Measurements from ENCODE around the gene SNIP1. TPM values are rescaled to one million over a fixed set of nuclear protein-coding genes. Genes with fewer than 3 reads are reported as not detected.
"Not testable (repeated sequence)": the region's sequence is repeated elsewhere in the genome, so short reads cannot be mapped to it uniquely, and the experiment has no call there.

SNIP1 gene
- total RNA-seq, 1 donor from 2014 or later = 11.7 TPM

DNA sequence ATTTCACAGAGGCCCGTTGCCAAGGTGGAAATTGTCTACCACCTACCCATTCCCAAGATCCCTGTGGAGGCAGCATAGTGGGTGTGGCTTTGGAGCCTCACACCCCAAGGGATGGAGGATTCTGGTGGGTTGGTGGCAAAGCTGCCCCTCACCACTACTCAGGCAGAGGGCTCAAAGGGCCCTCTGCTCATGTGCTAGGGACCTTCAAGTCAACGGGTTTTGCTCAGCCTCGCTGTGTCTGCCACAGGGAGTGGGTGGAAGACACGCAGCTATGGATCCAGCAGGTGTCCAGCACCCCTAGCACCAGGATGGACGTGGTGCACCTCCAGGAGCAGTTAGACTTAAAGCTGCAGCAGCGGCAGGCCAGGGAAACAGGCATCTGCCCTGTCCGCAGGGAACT is 5.0 kb upstream of the SNIP1 start:
- no peak for DNase-seq

DNA sequence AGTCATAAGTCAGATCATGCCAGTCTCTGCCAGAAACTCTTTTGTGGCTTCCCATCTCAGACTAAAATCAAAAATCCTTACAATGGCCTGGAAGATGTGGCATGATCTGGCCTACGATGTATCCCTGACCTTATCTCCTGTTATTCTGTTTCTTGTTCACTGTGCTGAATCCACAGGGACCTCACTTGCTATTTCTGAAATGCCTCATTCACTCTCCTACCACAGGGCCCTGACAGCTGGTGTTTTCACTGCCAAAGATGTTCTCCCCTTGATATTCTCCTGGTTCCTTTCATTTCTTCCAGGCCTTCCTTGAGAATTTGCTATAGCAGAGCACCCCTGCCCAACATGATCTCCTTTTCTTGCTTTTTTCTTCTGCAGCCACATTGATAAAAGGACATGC is 4.3 kb upstream of the SNIP1 start:
- DNase-seq = no peak

DNA sequence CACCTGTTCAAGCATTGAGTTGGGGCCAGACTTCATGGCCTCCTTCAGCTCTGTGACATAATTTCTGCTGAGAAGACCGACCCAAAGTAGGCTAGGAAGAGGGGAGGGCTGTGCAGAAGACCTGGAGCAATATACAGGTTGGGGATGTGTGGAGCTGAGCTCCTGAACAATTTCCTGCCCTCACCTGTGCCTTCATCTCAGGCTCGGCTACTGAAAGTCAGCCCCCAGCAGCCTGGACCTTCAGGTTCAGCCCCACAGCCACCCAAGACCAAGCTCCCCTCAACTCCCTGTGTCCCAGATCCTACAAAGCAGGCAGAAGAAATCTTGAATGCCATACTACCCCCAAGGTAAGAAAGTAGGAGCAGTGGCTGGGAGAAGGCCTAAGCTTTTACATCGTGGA is 3.3 kb upstream of the SNIP1 start:
- no peak for DNase-seq

DNA sequence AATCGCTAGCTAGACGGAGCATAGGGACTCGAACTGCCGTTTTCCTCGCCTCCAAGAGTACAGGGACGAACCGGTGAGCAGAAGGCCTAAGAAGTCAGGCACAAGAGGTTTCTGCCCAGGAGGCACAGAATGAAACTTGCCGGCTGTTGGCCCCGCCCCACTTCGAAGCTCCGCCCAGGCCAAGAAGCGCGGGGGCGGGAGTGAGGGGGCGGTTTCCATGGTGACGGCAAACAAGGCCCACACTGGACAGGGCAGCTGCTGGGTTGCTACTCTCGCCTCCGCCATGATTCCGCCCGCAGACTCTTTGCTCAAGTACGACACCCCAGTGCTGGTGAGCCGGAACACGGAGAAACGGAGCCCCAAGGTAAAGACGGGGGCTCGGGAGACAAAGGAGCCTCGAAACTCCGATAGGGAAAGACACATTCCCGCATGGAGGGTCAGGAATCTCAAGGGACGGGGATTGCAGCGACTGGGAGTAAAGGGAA is 2.7 kb upstream of the SNIP1 start, which contains the start of gene DNALI1:
DNALI1 (plus strand) TSS at position 229 of the 485 bp plus-strand sequence; CDS start at position 284, 55 bp downstream.
- peak; percentile 94 for DNase-seq

DNA sequence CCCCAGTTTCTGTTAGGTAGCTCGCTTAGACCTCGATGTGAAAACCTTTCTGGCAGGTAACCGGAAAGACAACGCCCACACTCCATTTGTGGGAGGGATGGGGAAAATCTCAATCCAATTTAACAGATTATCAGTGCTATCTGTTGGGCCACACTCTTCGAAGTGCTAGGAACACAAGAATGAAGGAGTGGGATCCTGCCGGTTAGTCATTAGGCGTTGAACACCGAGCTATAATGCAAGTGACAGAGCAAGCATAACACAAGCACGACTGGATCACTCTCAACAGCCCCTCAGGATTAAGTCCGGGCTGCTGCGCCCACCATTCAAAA is 531 bp downstream of the SNIP1 start:
- no peak for DNase-seq

DNA sequence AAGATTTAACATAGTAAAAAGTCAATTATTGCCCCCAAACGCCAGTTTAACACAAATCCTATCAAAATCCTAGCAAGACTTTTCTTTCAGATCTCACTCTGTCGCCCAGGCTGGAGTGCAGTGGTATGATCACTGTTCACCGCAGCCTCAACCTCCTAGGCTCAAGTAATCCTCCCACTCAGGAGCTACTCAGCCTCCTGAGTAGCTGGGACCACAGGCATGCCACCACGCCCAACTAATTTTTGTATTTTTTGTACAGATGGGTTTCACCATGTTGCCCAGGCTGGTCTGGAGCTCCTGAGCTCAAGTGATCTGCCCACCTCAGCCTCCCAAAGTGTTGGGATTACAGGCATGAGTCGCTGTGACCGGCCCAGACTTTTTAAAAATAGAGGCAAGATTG is 4.8 kb downstream of the SNIP1 start:
- DNase-seq = no peak

DNA sequence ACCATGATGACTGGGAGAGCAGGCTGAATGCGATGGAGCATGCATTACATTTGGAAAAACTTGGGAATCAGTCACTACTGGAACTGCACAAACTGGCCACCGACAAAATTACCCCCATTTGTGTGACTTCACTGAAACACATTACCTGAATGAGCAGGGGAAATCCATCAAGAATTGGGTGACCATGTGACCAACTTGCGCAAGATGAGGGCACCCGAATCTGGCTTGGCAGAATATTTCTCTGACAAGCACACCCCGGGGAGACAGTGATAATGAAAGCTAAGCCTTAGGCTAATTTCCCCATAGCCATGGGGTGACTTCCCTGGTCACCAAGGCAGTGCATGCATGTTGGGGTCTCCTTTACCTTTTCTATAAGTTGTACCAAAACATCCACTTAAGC is 9.1 kb downstream of the SNIP1 start:
- no peak for DNase-seq

DNA sequence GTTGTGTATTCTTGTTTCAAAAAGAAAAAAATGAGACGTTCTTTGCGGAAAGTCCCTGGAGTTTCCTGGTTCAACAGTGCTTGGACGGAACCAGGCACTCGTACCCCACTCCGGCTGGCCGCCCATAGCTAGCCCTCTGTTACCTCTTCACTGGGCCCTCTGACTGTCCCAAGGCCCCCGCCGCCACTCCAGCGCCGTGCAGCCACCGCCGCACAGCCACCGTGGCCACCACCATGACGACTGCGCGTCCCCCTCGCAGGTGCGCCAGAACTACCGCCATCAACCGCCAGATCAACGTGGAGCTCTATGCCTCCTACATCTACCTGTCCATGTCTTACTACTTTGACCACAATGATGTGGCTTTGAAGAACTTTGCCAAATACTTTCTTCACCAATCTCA is 9.6 kb downstream of the SNIP1 start:
- DNase-seq = no peak

DNA sequence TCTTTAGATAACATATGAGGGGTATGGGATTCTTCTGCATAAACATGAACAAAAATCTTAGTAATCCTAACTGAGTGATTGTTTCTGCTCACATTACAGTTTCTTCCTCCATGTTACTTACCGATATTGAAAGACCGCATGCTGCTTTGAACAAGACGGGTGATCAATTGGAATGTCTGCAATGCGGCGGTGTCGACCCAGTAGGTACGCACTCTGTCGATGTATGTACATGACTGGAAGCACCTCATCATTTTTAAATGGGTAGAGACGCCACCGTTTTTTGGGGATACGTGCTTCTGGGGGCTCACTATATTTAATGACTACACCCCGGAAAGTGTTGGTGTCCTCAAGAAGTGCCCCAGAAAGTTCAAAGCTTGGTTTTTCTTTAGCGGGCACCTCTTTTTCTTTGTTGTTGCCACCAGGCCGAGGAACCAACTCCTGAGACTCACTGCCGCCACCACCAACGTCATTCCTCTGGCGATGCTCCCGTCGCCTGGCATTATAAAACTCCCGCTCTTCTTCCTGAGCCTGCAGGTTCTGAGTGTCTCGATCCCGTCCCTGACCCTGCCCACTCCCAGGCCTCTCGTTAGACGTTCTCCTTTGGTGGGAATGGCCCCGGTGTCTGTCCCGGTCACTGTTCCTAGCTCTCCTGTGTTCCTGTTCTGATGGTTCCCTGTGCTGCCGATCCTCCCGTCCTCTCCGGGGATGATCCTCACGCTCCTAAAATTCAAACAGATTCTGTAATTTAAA is 13.9 kb downstream of the SNIP1 start:
- no peak for DNase-seq

DNA sequence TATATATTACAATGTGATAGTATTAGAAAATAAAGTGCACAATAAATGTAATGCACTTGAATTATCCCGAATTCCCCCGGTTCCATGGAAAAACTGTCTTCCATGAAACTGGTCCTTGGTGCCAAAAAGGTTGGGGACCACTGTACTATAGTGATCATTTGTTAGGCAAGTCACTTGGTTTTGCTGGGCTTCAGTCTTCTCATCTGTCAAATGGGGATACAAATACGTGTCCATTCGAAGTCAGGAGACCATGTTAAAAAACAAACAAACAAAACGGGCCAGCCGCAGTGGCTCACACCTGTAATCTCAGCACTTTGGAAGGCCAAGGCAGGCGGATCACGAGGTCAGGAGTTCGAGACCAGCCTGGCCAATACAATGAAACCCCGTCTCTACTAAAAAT is 14.9 kb downstream of the SNIP1 start:
- DNase-seq = not testable (repeated sequence)

DNA sequence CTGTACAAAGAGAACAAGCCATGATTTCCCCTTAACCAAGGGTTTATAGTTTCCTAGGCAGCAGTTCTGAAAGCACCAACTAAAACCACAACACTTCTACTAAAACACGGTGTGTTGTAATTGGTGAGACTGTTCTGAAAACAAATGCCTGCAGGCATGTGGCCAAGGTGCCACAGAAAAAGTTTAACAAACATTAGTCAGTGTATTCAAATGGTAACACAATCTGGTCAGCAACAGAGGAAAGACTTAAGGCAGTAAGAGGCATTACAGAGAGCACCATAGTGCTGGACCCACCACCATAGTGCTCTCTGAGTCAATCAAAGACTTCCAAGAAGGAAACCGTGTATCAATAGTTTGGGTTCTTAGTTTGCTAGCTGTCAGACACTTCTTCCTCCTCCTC is 16.7 kb downstream of the SNIP1 start:
- DNase-seq = no peak

DNA sequence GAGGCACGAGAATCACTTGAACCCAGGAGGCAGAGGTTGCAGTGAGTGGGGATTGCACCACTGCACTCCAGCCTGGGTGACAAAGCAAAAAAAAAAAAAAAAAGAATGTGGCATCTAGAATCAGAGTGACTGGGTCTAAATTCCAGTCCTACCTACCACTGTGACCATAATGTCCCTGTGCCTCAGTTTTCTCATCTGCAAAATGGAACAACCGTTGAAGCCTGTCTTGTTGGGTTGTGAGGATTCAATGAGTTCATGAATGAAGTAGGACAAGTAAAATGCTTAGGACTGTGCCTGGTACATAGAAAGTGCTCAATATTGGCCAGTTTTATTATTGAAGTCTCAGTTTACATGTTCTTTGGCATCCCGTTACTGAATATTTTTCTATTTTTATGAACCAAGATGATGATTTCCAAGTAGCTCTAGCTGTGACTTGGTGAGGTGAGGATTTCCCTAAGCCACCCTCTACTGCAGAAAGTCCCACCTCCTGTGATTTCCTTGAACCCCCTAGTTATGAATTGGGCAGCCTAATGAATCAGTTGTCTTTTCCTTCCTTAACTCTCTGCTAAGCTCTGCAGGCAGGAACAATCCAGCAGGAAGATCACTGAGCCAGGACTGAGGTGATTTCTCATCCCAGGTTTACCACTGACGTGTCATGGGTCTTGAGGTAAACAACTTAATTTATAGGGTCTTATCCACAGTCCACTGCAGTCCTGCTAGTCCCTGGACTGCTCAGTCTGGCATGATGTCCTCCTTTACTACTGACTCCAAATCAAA is 20.6 kb downstream of the SNIP1 start:
- DNase-seq = no peak

DNA sequence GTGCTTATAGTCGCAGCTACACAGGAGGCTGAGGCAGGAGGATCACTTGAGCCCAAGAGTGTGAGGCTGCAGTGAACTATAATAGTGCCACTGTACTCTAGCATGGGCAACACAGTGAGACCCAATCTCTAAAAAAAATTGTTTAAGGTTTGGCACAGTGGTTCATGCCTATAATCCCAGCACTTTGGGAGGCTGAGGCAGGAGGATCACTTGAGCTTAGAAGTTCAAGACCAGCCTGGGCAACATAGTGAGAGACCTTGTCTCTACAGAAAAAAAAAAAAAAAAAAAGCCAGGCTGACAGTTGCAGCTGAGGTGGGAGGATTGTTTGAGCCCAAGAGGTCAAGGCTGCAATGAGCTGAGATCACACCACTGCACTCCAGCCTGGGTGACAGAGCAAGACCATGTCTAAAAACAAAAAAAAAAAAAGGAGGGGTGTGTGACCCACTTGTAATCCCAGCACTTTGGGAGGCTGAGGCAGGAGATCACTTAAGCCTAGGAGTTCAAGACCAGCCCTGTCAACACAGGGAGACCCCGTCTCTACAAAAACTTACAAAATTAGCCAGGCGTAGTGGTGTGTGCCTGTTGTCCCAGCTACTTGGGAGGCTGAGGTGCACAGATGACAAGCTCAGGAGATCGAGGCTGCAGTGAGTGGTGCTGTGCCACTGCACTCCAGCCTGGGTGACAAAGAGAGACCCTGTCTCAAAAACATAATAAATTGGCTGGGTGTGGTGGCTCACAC is 21.5 kb downstream of the SNIP1 start:
- DNase-seq = not testable (repeated sequence)

DNA sequence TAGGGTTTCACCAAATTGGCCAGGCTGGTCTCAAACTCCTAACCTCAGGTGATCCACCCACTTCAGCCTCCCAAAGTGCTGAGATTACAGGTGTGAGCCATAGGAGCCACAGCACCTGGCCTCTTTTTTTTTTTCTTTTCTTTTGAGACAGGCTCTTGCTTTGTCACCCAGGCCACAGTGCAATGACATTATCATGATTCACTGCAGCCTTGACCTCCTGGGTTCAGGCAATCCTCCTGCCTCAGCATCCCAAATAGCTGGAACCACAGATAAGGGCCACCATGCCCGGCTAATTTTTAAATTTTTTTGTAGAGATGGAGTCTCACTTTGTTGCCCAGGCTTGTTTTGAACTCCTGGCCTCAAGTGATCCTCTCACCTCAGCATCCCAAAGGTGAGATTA is 24.2 kb downstream of the SNIP1 start:
- not testable (repeated sequence) for DNase-seq

DNA sequence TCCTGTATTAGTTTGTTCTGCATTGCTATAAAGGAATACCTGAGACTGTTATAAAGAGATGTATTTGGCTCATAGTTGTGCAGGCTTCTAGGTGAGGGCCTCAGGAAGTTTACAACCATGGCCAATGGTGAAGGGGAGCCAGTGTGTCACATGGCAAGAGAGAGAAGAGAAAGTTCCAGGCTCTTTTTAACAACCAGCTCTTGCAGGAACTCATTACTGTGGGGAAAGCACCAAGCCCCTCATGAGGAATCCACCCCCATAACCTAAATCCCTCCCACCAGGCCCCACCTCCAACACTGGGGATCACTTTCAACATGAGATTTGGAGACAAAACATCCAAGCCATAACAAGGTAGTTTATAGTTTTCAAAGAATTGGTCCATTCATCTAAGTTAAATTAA is 34.5 kb downstream of the SNIP1 start:
- no peak for DNase-seq

DNA sequence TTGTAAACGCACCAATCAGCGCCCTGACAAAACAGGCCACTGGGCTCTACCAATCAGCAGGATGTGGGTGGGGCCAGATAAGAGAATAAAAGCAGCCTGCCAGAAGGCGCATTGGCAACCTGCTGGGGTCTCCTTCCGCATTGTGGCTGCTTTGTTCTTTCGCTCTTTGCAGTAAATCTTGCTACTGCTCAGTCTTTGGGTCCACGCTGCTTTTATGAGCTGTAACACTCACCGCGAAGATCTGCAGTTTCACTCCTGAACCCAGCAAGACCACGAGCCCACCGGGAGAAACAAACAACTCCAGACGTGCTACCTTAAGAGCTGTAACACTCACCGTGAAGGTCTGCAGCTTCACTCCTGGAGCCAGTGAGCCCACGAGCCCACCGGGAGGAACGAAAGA is 35.2 kb downstream of the SNIP1 start:
- DNase-seq = not testable (repeated sequence)

DNA sequence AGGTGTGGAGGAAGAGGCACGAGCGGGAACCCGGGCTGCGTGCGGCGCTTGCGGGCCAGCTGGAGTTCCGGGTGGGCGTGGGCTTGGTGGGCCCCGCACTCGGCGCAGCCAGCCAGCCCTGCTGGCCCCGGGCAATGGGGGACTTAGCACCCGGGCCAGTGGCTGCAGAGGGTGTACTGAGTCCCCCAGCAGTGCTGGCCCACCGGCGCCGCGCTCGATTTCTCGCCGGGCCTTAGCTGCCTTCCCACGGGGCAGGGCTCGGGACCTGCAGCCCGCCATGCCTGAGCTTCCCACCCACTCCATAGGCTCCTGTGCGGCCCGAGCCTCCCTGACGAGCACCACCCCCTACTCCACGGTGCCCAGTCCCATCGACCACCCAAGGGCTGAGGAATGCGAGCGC is 35.9 kb downstream of the SNIP1 start:
- not testable (repeated sequence) for DNase-seq

DNA sequence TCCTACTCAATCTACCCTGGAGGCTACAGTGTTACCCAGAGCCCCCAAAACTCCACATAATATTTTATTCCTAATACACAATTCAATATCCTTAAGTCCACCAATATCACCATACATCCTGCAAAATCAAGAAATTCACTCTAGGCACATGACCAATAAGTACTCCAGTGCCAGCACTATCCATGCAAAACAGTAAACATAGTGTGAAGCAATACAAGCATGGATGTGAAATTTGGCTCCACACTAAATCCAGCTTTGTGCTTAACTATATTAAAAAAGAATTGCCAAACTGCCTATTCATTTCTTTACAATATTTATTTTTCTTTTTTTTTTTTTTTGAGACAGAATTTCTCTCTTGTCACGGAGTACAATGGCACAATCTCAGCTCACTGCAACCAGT is 36.5 kb downstream of the SNIP1 start:
- DNase-seq = no peak

DNA sequence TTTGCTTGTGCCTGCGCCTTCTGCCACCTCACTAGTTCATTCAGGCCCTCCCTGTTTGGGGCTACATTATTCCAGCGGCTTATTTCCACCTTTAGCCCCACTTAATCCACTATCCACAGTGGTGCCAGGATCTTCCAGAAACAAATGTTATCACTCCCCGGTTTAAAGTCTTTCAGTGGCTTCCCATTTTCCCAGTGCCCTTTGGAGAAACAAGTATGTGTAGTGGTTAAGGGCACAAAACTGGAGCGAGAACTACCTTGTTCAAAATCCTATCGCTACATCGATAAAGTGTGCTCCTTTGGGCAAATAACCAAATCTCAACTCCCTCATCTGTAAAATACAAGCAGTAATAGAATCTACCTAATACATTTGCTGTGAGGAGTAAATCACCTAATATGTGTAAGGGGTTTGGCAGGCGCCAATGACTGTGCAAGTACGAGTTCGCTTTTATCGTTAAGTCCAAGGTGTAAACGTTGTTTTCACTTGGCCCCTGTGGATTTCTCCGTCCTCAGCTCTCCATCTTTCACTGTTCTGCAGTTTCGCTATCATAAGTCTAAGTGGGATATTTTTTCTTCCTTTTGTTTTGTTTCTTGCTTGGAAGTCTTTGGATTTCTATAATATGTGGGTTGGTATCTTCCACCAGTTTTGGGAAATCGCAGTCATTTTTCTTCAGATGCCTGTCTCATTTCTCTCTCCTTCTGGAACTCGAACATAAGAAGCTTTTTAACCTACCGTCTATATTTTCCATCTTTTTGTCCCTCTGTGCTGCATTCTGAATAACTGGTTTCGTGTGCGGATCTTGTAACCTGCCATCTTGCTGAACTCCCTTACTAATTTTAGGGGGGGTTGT is 38.7 kb downstream of the SNIP1 start:
- DNase-seq = no peak

DNA sequence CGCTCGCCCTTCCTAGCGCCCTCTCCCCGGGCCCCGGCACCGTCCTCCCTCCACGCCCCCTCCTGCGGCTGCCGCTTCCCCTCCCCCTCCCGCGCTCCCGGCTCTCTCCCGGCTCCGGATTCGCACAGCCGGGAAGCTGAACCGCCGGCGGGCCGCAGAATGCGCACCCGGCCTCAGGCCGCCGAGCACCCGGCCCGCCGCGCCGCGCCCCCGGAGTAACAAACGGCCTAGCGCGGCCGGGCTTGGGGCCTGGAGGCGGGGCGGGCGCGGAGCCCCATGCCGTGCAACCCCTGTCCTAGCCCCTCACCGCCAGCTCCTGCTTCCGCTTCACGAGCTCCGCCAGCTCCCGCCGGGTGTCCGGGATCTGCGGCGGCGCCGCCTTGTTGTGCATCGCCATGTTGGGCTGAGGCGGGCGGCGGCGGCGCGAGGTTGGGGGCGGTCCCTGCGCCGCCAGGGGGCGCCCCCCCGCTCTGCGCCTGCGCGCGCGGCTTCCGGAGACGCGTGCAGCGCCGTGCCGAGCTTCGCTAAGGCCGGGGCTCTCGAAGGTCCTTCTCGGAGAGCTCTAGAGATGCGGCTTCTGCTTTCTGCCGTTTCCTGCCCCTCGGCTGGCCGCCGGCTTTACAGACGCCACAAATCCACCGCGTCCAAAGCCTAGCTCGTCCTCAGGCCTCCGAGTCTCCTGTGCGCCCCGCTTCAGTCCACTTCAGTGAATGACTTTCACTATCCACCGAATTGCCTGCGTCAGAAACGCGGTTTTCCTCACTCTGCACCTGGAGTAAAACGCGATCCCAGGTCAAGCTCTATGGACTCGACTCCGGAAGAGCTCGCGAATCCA is 39.5 kb downstream of the SNIP1 start, which contains the start of gene MEAF6:
MEAF6 (minus strand) TSS at position 417 of the 835 bp plus-strand sequence; CDS start at position 397, 20 bp downstream.
- DNase-seq = peak; percentile 93

DNA sequence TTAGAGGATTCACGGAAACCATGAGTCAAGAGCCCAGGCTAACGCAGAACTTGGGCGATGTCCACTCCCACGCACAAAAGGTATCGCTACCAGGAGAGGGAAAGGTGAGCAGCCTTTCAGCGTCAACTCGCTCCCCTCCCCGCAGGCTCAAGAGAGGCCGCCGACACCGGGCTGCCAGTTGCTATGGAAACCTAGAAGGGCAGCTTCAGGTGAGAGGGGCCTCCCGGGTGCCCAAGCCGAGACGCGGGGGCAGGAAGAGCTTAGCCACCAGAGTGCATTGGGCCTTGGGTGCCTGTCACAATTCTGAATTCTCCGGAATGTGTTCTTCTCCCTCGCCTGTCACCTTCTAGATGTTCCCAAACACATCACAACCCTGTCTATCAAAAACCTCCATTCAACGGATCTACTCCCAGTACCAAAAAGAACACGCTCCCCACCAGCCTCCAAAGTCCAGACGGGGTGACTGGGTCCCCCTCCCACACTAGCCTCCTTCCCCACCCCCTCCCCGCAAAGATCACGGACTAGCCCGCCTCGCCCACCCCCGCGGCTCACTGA is 40.2 kb downstream of the SNIP1 start:
- DNase-seq = peak; percentile 19
